A172 (cell line): Measurements from ENCODE around the gene CD300LF. TPM values are rescaled to one million over a fixed set of nuclear protein-coding genes. Genes with fewer than 3 reads are reported as not detected.

ENCODE experiments used
- total RNA-seq: library from RNA; depleted of rRNA; stranded (reverse); fragments of >200 nt; shearing (Covaris generic); gene quantifications from 2 replicates; pipeline ENCODE4 v1.2.3, GENCODE V29; 2014; rRNA removed

The CD300LF gene
- total RNA-seq, 1 experiment from 2014 or later: not detected

Other genes starting within 250 kb of the CD300LF start
- gene CD300A, start 246.3 kb downstream of the CD300LF start, total RNA-seq: not detected in 2 replicates
- not detected in 2 replicates for gene CD300LB, start 181.4 kb downstream of the CD300LF start, total RNA-seq
- 0.45 and 0.46 TPM in 2 replicates for gene CD300C, start 166.8 kb downstream of the CD300LF start, total RNA-seq
- gene CD300H, start 145.4 kb downstream of the CD300LF start, total RNA-seq: not detected in 2 replicates
- not detected in 2 replicates for gene CD300LD, start 120.6 kb downstream of the CD300LF start, total RNA-seq
- gene CD300E, start 89.2 kb downstream of the CD300LF start, total RNA-seq: not detected in 2 replicates
- 0.05 TPM in 1 of 2 replicates, not detected in the other for gene RAB37, start 24.3 kb upstream of the CD300LF start, total RNA-seq
- 205 and 246 TPM in 2 replicates for gene NHERF1, start 35.7 kb upstream of the CD300LF start, total RNA-seq
- 22.8 and 32.5 TPM in 2 replicates for gene NAT9, start 63.4 kb upstream of the CD300LF start, total RNA-seq
- gene GRIN2C, start 147.0 kb upstream of the CD300LF start, total RNA-seq: 0.05 and 0.69 TPM in 2 replicates
- 35.9 and 44.1 TPM in 2 replicates for gene FDXR, start 160.1 kb upstream of the CD300LF start, total RNA-seq
- gene FADS6, start 180.7 kb upstream of the CD300LF start, total RNA-seq: not detected in 2 replicates
- gene USH1G, start 210.3 kb upstream of the CD300LF start, total RNA-seq: 0.28 TPM in 1 of 2 replicates, not detected in the other
- gene OTOP2, start 211.3 kb upstream of the CD300LF start, total RNA-seq: not detected in 2 replicates
- not detected in 2 replicates for gene OTOP3, start 223.0 kb upstream of the CD300LF start, total RNA-seq